Osteoblast (primary cell): Measurements from ENCODE around the gene ARL15. TPM values are rescaled to one million over a fixed set of nuclear protein-coding genes. Genes with fewer than 3 reads are reported as not detected.

ENCODE experiments used
- DNase-seq: peaks from one replicate; pipeline ENCODE4 v3.0.0; 2011; ENCODE audit warnings: low spot score, mixed read lengths; ENCODE audit not compliant: insufficient read length; ENCODE audit errors: missing footprints
- H2AFZ ChIP-seq: 2 replicates; pipeline ENCODE4 v1.6.0; 2011; ENCODE audit warnings: mild to moderate bottlenecking, low read length
- H3K27ac ChIP-seq: 2 replicates; pipeline ENCODE4 v1.5.1; 2011; ENCODE audit warnings: mild to moderate bottlenecking, low read depth, low read length, moderate library complexity
- H3K27me3 ChIP-seq: 2 replicates; pipeline ENCODE4 v1.6.0; 2012; ENCODE audit warnings: mild to moderate bottlenecking, control low read depth, inconsistent platforms, low read length, moderate library complexity; ENCODE audit not compliant: insufficient read depth
- H3K36me3 ChIP-seq: 2 replicates; pipeline ENCODE4 v1.5.1; 2011; ENCODE audit warnings: mild to moderate bottlenecking, low read length, control low read depth, moderate library complexity; ENCODE audit not compliant: insufficient read depth
- H3K4me1 ChIP-seq: 2 replicates; pipeline ENCODE4 v1.5.1; 2011; ENCODE audit warnings: mild to moderate bottlenecking, low read length, control low read depth, moderate library complexity; ENCODE audit not compliant: insufficient read depth
- H3K4me2 ChIP-seq: 2 replicates; pipeline ENCODE4 v1.6.0; 2011; ENCODE audit warnings: mild to moderate bottlenecking, low read length; ENCODE audit not compliant: insufficient read depth
- H3K4me3 ChIP-seq: fragments of 200-600 bp; sonication (generic); 3 replicates; pipeline ENCODE4 v1.5.1; 2012; ENCODE audit warnings: mild to moderate bottlenecking, low read length, inconsistent platforms; ENCODE audit not compliant: insufficient read depth
- H3K79me2 ChIP-seq: 2 replicates; pipeline ENCODE4 v1.6.0; 2012; ENCODE audit warnings: mild to moderate bottlenecking, low read length, control low read depth, inconsistent platforms; ENCODE audit not compliant: insufficient read depth
- H3K9me3 ChIP-seq: 2 replicates; pipeline ENCODE4 v1.5.1; 2011; ENCODE audit warnings: low read depth, low read length, control low read depth
- H4K20me1 ChIP-seq: 2 replicates; pipeline ENCODE4 v1.6.0; 2012; ENCODE audit warnings: mild to moderate bottlenecking, low read length, control low read depth; ENCODE audit not compliant: insufficient read depth
- CTCF ChIP-seq: IDR thresholded peaks from 2 replicates; pipeline ENCODE4 v1.5.1; 2011; ENCODE audit warnings: mild to moderate bottlenecking, low read depth, low read length, moderate library complexity; ENCODE audit errors: extremely low read depth
- small RNA-seq: library from RNA; depleted of rRNA; stranded (forward); fragments of <200 nt; gene quantifications from one replicate; pipeline ENCODE3, GENCODE V24; 2012
- total RNA-seq: library from RNA; depleted of rRNA; stranded (reverse); fragments of >200 nt; gene quantifications from 2 replicates; pipeline ENCODE4 v1.2.3, GENCODE V29; 2012

The ARL15 gene
- total RNA-seq, 1 donor: 25.3 TPM

- Histone ChIP-seq H3K27ac (no peak overlapping the region), H3K79me2 (no peaks in the 10 kb centered on the region), H3K4me2 (no peak overlapping the region), H2AFZ (no peak overlapping the region), H3K4me3 (no peak overlapping the region), H4K20me1 (no peaks in the 10 kb centered on the region), H3K4me1 (no peaks in the 10 kb centered on the region), H3K9me3 (peaks cover 2% of the 10 kb centered on the region), H3K36me3 (no peaks in the 10 kb centered on the region), H3K27me3 (no peaks in the 10 kb centered on the region)
- DNase-seq: no peak
- TF ChIP-seq CTCF: no peak
Observed at GRCh38 chr5:53834500-53834899, 475.9 kb downstream of the ARL15 start.

Small RNA genes lying within 50 kb of the gene (small RNA-seq; reads per million reads assigned to genes)
- gene AC008873.1 (not detected), gene MIR4459 (not detected), gene MIR581 (0.45 reads per million), gene RNU6-272P (not detected)

Other genes starting within 250 kb of the ARL15 start
- gene HSPB3, start 145.1 kb upstream of the ARL15 start, total RNA-seq: not detected in 2 replicates
- gene SNX18, start 207.2 kb upstream of the ARL15 start, total RNA-seq: 69.0 and 86.5 TPM in 2 replicates